MCF 10A (cell line): ENCODE measurements around the gene IRF1. TPM values are rescaled to one million over a fixed set of nuclear protein-coding genes. Genes with fewer than 3 reads are reported as not detected.

ENCODE experiments used
- BruUV-seq: library from RNA; stranded (reverse); fragments of 400-500 nt; replicated peaks from 2 replicates; lab custom pipeline; 2021; lab: Mats Ljungman, UMichigan
- CTCF ChIA-PET: fragments of 300-600 bp; sonication (Branson Sonifier 250); formaldehyde crosslinking; extraction: SDS; loops from one replicate; lab custom pipeline; 2021; ENCODE audit warnings: antibody characterized with exemption, inconsistent platforms; lab: Yijun Ruan, JAX
- POLR2A ChIA-PET: fragments of 300-600, 350-650 bp; sonication (Branson Sonifier 250); formaldehyde crosslinking; extraction: SDS; loops from one replicate; lab custom pipeline; 2020; ENCODE audit warnings: antibody characterized with exemption, inconsistent platforms; lab: Yijun Ruan, JAX
- DNase-seq: peaks from one replicate; pipeline ENCODE4 v3.0.0-alpha.2; 2018; ENCODE audit not compliant: unreplicated experiment
- H3K27ac Mint-ChIP-seq: one replicate; pipeline ENCODE4 v1.8.0; 2022; ENCODE audit warnings: mild to moderate bottlenecking, low read depth, mixed read lengths; ENCODE audit not compliant: unreplicated experiment
- H3K27me3 Mint-ChIP-seq: one replicate; pipeline ENCODE4 v1.8.0; 2022; ENCODE audit warnings: mixed read lengths; ENCODE audit not compliant: insufficient read depth, unreplicated experiment
- H3K36me3 Mint-ChIP-seq: one replicate; pipeline ENCODE4 v1.8.0; 2022; ENCODE audit warnings: mild to moderate bottlenecking, moderate library complexity, mixed read lengths; ENCODE audit not compliant: insufficient read depth, unreplicated experiment
- H3K4me1 Mint-ChIP-seq: one replicate; pipeline ENCODE4 v1.8.0; 2022; ENCODE audit warnings: mixed read lengths; ENCODE audit not compliant: insufficient read depth, unreplicated experiment
- H3K4me3 Mint-ChIP-seq: one replicate; pipeline ENCODE4 v1.8.0; 2022; ENCODE audit warnings: mild to moderate bottlenecking, moderate library complexity, mixed read lengths; ENCODE audit not compliant: unreplicated experiment
- H3K9me3 Mint-ChIP-seq: one replicate; pipeline ENCODE4 v1.8.0; 2022; ENCODE audit warnings: mixed read lengths; ENCODE audit not compliant: unreplicated experiment
- CTCF ChIP-seq: fragments of 200-600 bp; IDR thresholded peaks from one replicate; pipeline ENCODE4 v1.8.0; 2022; ENCODE audit warnings: antibody characterized with exemption, mild to moderate bottlenecking; ENCODE audit not compliant: unreplicated experiment
- intact Hi-C: fragments of 100-400 bp; cut with micrococcal nuclease; formaldehyde crosslinking; loops from 2 replicates; pipeline ENCODE4 v1.14.1; 2022
- total RNA-seq: library from RNA; stranded (reverse); gene quantifications from 2 replicates; pipeline ENCODE4 v1.2.3, GENCODE V29; 2022

Gene IRF1
- total RNA-seq, 1 experiment from 2014 or later: 18.7 TPM

- Mint-ChIP-seq H3K27ac (no peak overlapping the region), H3K27me3 (no peaks in the 10 kb centered on the region), H3K36me3 (peaks cover 7% of the 10 kb centered on the region), H3K9me3 (no peaks in the 10 kb centered on the region), H3K4me1 (peaks cover 25% of the 10 kb centered on the region), H3K4me3 (no peak overlapping the region)
- intact Hi-C loops: no loop called here
- no peak for TF ChIP-seq CTCF
- no peak for DNase-seq
- BruUV-seq: no TSS peak
- ChIA-PET POLR2A (interaction anchor here (1.1 to 2.5 kb wide), 4 partner anchors 8 to 60 kb away, joined by 4 to 11 read pairs (median 5); no protein-coding TSS in a partner anchor), CTCF (interaction anchor here (0.9 to 1.4 kb wide), 2 partner anchors 8 to 15 kb away, joined by 3 to 4 read pairs; no protein-coding TSS in a partner anchor)
These were observed 54.7 kb downstream of the IRF1 start for GRCh38 chr5:132435886-132436285.

- intact Hi-C loops: no loop called here
- Mint-ChIP-seq H3K4me1 (peaks cover 25% of the 10 kb centered on the region), H3K4me3 (no peak overlapping the region), H3K27me3 (no peaks in the 10 kb centered on the region), H3K27ac (no peak overlapping the region), H3K36me3 (peaks cover 7% of the 10 kb centered on the region), H3K9me3 (no peaks in the 10 kb centered on the region)
- TF ChIP-seq CTCF: no peak
- no TSS peak for BruUV-seq
- ChIA-PET CTCF (interaction anchor here (0.6 kb wide), 1 partner anchor 194 kb away, joined by 3 read pairs; no protein-coding TSS in a partner anchor), POLR2A (interaction anchor here (1.2 kb wide), 1 partner anchor 61 kb away, joined by 5 read pairs; no protein-coding TSS in a partner anchor)
- DNase-seq: no peak
These were observed 55.1 kb downstream of the IRF1 start for GRCh38 chr5:132435447-132435846.

- no peak for DNase-seq
- Mint-ChIP-seq H3K9me3 (no peaks in the 10 kb centered on the region), H3K4me1 (peaks cover 24% of the 10 kb centered on the region), H3K36me3 (peaks cover 7% of the 10 kb centered on the region), H3K4me3 (no peak overlapping the region), H3K27ac (no peak overlapping the region), H3K27me3 (no peaks in the 10 kb centered on the region)
- BruUV-seq: no TSS peak
- POLR2A ChIA-PET: interaction anchor here (1.2 kb wide), 1 partner anchor 62 kb away, joined by 5 read pairs; no protein-coding TSS in a partner anchor
- intact Hi-C loops: no loop called here
- CTCF ChIA-PET: interaction anchor here (0.6 to 1.0 kb wide), 2 partner anchors 66 to 193 kb away, joined by 3 to 4 read pairs; no protein-coding TSS in a partner anchor
- no peak for TF ChIP-seq CTCF
These were observed 55.9 kb downstream of the IRF1 start for GRCh38 chr5:132434416-132435286.

GRCh38 chr5:132433141-132433540 is 57.4 kb downstream of the IRF1 start:
- H3K36me3 Mint-ChIP-seq: peaks cover 7% of the 10 kb centered on the region
- no peak for TF ChIP-seq CTCF
- H3K27me3 Mint-ChIP-seq: no peaks in the 10 kb centered on the region
- no peaks in the 10 kb centered on the region for H3K9me3 Mint-ChIP-seq
- no peak overlapping the region for H3K27ac Mint-ChIP-seq
- CTCF ChIA-PET: interaction anchor here (0.7 kb wide), 3 partner anchors 94 to 266 kb away, joined by 3 to 4 read pairs (median 4); no protein-coding TSS in a partner anchor
- POLR2A ChIA-PET: interaction anchor here (0.7 to 1.3 kb wide), 2 partner anchors 44 to 161 kb away, joined by 3 to 4 read pairs; no protein-coding TSS in a partner anchor
- no TSS peak for BruUV-seq
- H3K4me3 Mint-ChIP-seq: no peak overlapping the region
- peaks cover 29% of the 10 kb centered on the region for H3K4me1 Mint-ChIP-seq
- no peak for DNase-seq
- intact Hi-C loops: no loop called here
